UCSD-AML1 (cell line): ENCODE measurements around the gene KLF5.
"Not testable (repeated sequence)": the region's sequence is repeated elsewhere in the genome, so short reads cannot be mapped to it uniquely, and the experiment has no call there.

ENCODE experiments used
- DNase-seq: peaks from one replicate; lab custom pipeline; 2025; ENCODE audit not compliant: unreplicated experiment; lab: John Stamatoyannopoulos, UW

Gene KLF5

GRCh38 chr13:73058736-73059459 lies at the start of gene KLF5:
Gene KLF5 (plus strand): TSS chr13:73059005. CDS start chr13:73059328, 323 bp downstream.
- DNase-seq, result peak; percentile 86

GRCh38 chr13:73011751-73012150 lies 47.1 kb upstream of the KLF5 start:
- DNase-seq, result no peak

GRCh38 chr13:73015805-73016204 lies 43.0 kb upstream of the KLF5 start:
- no peak for DNase-seq

GRCh38 chr13:73018336-73018735 lies 40.5 kb upstream of the KLF5 start:
- no peak for DNase-seq

GRCh38 chr13:73025217-73026012 lies 33.4 kb upstream of the KLF5 start:
- DNase-seq, result no peak

GRCh38 chr13:73034901-73035300 lies 23.9 kb upstream of the KLF5 start:
- DNase-seq, result no peak

- no peak for DNase-seq
Measured at GRCh38 chr13:73035660-73036059, 23.1 kb upstream of the KLF5 start.

DNA sequence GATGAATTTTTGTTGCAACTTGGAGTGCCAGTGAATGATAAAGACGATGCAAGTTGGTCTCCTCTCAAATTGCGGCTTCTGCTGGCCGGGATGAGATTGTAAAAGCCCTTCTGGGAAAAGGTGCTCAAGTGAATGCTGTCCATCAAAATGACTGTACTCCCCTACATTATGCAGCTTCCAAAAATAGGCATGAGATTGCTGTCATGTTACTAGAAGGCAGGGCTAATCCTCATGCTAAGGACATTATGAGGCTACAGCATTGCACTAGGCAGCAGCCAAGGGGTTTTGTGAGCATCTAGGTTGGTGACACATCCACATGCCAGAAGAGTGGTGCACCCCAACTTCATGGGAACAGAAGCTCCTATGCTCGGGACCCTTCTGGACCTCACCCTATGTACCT lies 22.2 kb upstream of the KLF5 start:
- no peak for DNase-seq

DNA sequence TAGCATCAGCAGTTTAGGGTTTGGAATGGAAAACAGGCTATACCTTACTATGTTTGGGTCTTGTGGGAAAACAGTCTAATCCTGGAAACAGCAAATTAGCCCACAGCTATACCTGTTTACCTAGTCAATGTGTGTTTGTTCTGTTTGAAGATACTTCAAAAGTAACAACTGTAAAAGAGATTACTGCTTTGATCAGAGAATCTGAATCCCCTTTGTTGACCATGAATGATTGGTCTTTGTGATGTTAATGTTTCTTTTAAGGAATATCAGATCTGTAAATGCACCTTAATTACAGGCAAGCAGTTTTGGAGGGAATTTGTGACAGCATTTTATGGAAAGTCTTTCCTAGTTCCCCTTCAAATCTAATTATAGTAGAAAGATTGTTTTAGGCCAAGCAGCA lies 20.7 kb upstream of the KLF5 start:
- no peak for DNase-seq

DNA sequence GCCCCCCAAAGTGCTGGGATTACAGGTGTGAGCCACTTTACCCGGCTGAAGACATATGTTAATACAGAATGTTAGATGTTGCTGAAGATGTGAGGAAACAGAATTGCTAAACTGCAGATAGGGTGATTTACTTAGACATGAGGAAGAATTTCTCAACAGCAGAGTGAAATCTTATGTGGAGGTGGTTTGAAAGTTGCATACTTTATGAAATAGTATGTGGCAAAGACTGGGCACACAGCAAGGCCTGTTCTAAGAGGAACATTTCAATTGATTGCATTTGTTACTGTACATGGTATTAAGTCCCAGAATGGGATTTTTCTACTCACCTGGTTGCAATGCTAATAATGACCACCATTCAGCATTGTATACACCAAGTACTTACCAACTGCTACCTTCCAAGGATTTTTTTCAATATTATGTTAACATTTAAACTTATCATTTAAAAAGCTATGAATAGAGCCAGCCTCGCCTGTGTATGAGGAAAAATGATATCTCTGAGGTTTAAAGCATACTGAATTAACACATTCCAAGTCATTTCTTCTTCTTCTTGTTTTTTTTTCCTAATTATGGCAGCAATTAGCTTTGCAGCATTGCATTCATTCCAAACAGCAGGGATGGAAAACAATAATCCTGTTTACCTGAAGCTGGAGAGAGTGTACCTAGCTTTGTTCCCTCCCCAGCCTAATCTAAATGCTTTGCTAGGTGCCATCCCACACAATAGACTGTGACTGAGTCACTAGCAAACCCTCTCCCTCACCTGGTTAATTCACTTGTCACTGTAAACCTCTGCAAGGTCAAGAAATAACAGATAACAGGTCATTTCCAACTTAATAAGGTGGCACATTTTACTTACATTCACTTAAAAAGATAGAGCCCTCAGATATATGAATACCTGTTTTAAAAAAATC lies 19.4 kb upstream of the KLF5 start:
- no peak for DNase-seq

- no peak for DNase-seq
Measured at GRCh38 chr13:73040484-73040883, 18.3 kb upstream of the KLF5 start.

GRCh38 chr13:73040968-73041596 lies 17.7 kb upstream of the KLF5 start:
- DNase-seq, result no peak

DNA sequence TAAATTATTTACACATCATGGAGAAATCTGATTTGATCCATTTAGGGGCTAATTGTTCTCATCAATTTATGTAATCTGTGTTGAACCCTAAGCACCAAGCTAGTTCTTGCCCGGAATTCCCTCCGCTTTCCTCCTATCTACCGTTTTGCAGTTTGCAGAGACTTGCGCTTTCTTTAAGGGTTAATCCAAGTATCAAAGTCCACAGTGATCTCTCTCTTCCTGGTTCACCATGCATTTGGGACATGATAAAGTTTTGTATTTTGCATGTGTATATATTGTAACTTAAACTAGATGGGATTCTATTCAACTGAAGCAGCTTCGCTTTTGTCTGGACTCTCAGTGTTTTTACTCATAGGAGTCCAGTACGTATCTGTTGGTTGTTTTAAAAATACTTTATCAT lies 13.8 kb upstream of the KLF5 start:
- DNase-seq, result no peak

DNA sequence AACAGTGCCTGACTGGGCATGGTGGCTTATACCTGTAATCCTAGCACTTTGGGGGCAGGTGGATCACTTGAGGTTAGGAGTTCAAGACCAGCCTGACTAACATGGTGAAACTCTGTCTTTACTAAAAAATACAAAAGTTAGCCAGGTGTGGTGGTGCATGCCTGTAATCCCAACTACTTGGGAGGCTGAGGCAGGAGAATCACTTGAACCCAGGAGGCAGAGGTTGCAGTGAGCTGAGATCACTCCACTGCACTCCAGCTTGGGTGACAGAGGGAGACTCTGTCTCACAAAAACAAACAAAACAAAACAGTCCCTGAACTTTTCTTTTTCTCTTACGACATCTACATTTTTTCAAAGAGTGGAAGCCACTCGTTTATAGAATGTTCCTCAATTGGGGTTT lies 10.2 kb upstream of the KLF5 start:
- DNase-seq, result not testable (repeated sequence)

- DNase-seq, result no peak
Measured at GRCh38 chr13:73054712-73055111, 4.1 kb upstream of the KLF5 start.

DNA sequence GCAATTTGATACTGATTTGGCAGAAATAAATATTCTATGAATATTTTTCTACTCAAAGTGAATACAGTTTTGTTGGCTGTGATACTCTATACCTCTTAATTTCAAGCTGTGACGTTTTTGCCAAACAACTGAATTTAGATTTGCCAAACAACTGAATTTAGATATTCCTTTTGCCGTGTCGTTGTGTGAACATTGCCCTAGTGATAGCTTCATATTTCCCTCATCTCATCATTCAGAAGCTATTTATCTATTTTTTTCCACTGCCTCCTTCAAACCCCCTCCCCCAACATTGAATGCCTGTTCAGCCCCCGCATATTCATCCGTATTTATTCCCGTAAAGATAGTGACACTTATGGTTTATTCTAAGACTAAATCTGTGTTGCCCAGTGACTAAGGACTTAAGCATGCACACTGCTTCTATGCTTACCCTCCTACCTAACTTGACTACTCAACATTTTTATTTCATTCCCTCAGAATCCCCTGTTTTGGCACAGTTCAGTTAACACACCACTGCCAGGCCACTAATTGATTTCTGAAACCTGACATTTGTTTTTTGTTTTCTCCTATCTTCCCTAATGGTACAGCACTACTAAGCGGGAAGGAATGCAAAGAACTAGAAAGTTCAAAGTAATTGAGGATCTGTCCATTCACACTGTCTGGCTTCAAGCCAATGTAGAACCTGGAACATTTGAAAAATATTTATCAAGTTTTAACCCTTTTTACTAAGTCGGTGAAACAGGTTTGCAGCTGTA lies 2.8 kb upstream of the KLF5 start:
- no peak for DNase-seq

- no peak for DNase-seq
Measured at GRCh38 chr13:73056565-73056962, 2.2 kb upstream of the KLF5 start.

GRCh38 chr13:73057284-73058063 lies 1.3 kb upstream of the KLF5 start:
- DNase-seq, result no peak

- DNase-seq, result no peak
Measured at GRCh38 chr13:73058064-73058313, 816 bp upstream of the KLF5 start.

GRCh38 chr13:73058432-73058735 lies 421 bp upstream of the KLF5 start:
- DNase-seq, result no peak
